K562 (cell line): ENCODE measurements around the gene SMIM3. TPM values are rescaled to one million over a fixed set of nuclear protein-coding genes. Genes with fewer than 3 reads are reported as not detected.

Experiments
- BHLHE40 ChIP-seq: IDR thresholded peaks from 2 replicates; pipeline ENCODE4 v1.6.1; 2011; ENCODE audit warnings: low read length, improper control_type of control experiment
- CHD4 ChIP-seq: fragments of 200-600 bp; sonication (generic); IDR thresholded peaks from 3 replicates; pipeline ENCODE4 v1.6.1; 2012; ENCODE audit warnings: low read depth, mild to moderate bottlenecking, mixed read lengths, low read length, inconsistent platforms; ENCODE audit not compliant: insufficient read depth, insufficient replicate concordance, poor library complexity, severe bottlenecking
- E2F3 ChIP-seq: fragments of 250-450 bp; sonication (Bioruptor Pico); IDR thresholded peaks from 2 replicates; pipeline ENCODE4 v1.4.0; 2020; ENCODE audit warnings: mild to moderate bottlenecking
- ELF1 ChIP-seq: fragments of 200-800 bp; sonication (Bioruptor generic); IDR thresholded peaks from 2 replicates; pipeline ENCODE4 v1.6.1; 2016; ENCODE audit warnings: missing genetic modification characterization, missing compliant biosample characterization
- ELF4 ChIP-seq: fragments of 450-650 bp; formaldehyde crosslinking; IDR thresholded peaks from 2 replicates; pipeline ENCODE4 v1.4.0; 2022; ENCODE audit warnings: missing genetic modification characterization
- ETS2 ChIP-seq: IDR thresholded peaks from 2 replicates; pipeline ENCODE4 v1.6.1; 2016; ENCODE audit warnings: borderline replicate concordance, missing genetic modification characterization, mild to moderate bottlenecking, moderate library complexity, missing compliant biosample characterization; ENCODE audit not compliant: poor library complexity, severe bottlenecking
- ETV6 ChIP-seq, 3 experiments: fragments of 150-350 bp in 1 of 3; sonication (generic) in 1 of 3; formaldehyde crosslinking in 1 of 3; IDR thresholded peaks; 2 replicates each; pipeline versions ENCODE4 v1.6.1 to v1.8.0; 2014 to 2022; ENCODE audit warnings: borderline replicate concordance in 2 of 3, low read depth in 2 of 3, antibody characterized with exemption in 1 of 3, low read length in 1 of 3, mild to moderate bottlenecking in 1 of 3, missing genetic modification reagents in 1 of 3
- EZH2 ChIP-seq: IDR thresholded peaks from 2 replicates; pipeline ENCODE4 v1.6.1; 2012; ENCODE audit warnings: low read depth, mild to moderate bottlenecking, inconsistent platforms, low read length, borderline replicate concordance
- HBP1 ChIP-seq: fragments of 450-650 bp; formaldehyde crosslinking; IDR thresholded peaks from 2 replicates; pipeline ENCODE4 v1.4.0; 2022; ENCODE audit warnings: missing genetic modification characterization
- JUN ChIP-seq, 2 experiments: sonication (generic) in 1 of 2; formaldehyde crosslinking in 1 of 2; IDR thresholded peaks; 2 replicates each; pipeline versions ENCODE4 v1.6.1 to v1.8.0; 2012 to 2022; ENCODE audit warnings: borderline replicate concordance in 2 of 2, mild to moderate bottlenecking in 2 of 2, improper control_type of control experiment in 1 of 2, low read depth in 1 of 2, low read length in 1 of 2, missing genetic modification reagents in 1 of 2
- LARP7 ChIP-seq: fragments of 450-650 bp; IDR thresholded peaks from 2 replicates; pipeline ENCODE4 v1.6.1; 2016
- MAFF ChIP-seq: IDR thresholded peaks from 2 replicates; pipeline ENCODE4 v1.6.1; 2012; ENCODE audit warnings: low read length, improper control_type of control experiment
- NFIX ChIP-seq: fragments of 250-450 bp; sonication (Bioruptor Pico); IDR thresholded peaks from 2 replicates; pipeline ENCODE4 v1.4.0; 2020; ENCODE audit warnings: low read depth, mild to moderate bottlenecking, moderate library complexity
- NFYB ChIP-seq: IDR thresholded peaks from 2 replicates; pipeline ENCODE4 v1.6.1; 2011; ENCODE audit warnings: mild to moderate bottlenecking, moderate library complexity; ENCODE audit not compliant: insufficient read length; ENCODE audit errors: extremely low read depth
- POLR2B ChIP-seq: fragments of 450-650 bp; IDR thresholded peaks from 2 replicates; pipeline ENCODE4 v1.6.1; 2018; ENCODE audit warnings: low read depth; ENCODE audit not compliant: partially characterized antibody
- SIN3A ChIP-seq, 2 experiments: fragments of 150-350 bp in 1 of 2; IDR thresholded peaks; 2 replicates each; pipeline ENCODE4 v1.6.1; 2011 to 2016; ENCODE audit warnings: borderline replicate concordance in 2 of 2, low read depth in 2 of 2, low read length in 2 of 2, mild to moderate bottlenecking in 2 of 2, moderate library complexity in 2 of 2; ENCODE audit not compliant: control insufficient read depth in 1 of 2
- SLC30A9 ChIP-seq: fragments of 250-450 bp; sonication (Bioruptor Pico); IDR thresholded peaks from 2 replicates; pipeline ENCODE4 v1.8.0; 2022; ENCODE audit warnings: mild to moderate bottlenecking, moderate library complexity
- SRSF9 ChIP-seq: fragments of 200-400 bp; formaldehyde crosslinking; IDR thresholded peaks from 2 replicates; pipeline ENCODE4 v1.6.1; 2017; ENCODE audit warnings: low read depth, low read length, borderline replicate concordance
- STAT5A ChIP-seq: IDR thresholded peaks from 2 replicates; pipeline ENCODE4 v1.6.1; 2012; ENCODE audit warnings: low read length, inconsistent platforms, borderline replicate concordance
- TFE3 ChIP-seq: fragments of 450-650 bp; formaldehyde crosslinking; IDR thresholded peaks from 2 replicates; pipeline ENCODE4 v1.4.0; 2020; ENCODE audit warnings: mild to moderate bottlenecking, mixed read lengths
- ZC3H8 ChIP-seq: fragments of 450-650 bp; IDR thresholded peaks from 2 replicates; pipeline ENCODE4 v1.6.1; 2017
- ZFP36 ChIP-seq: fragments of 150-350 bp; IDR thresholded peaks from 2 replicates; pipeline ENCODE4 v1.6.1; 2018; ENCODE audit warnings: low read length, low read depth; ENCODE audit not compliant: partially characterized antibody
- ZNF175 ChIP-seq: fragments of 200-800 bp; sonication (Bioruptor generic); IDR thresholded peaks from 2 replicates; pipeline ENCODE4 v1.6.1; 2016; ENCODE audit warnings: low read depth, mild to moderate bottlenecking, missing genetic modification characterization, missing compliant biosample characterization
- ZNF444 ChIP-seq: fragments of 250-450 bp; sonication (Bioruptor Pico); IDR thresholded peaks from 2 replicates; pipeline ENCODE4 v1.4.0; 2020; ENCODE audit warnings: mild to moderate bottlenecking, moderate library complexity
- ZNF695 ChIP-seq: fragments of 450-650 bp; formaldehyde crosslinking; IDR thresholded peaks from 2 replicates; pipeline ENCODE4 v1.4.0; 2020; ENCODE audit warnings: mild to moderate bottlenecking, moderate library complexity
- ZSCAN29 ChIP-seq: fragments of 450-650 bp; IDR thresholded peaks from 2 replicates; pipeline ENCODE4 v1.6.1; 2017
- polyA plus RNA-seq, 8 experiments: library from polyadenylated mRNA; depleted of rRNA in 4 of 8; stranded (reverse) in 5 of 8; unstranded in 3 of 8; fragments of >200 nt; fragmentation: Nextera tagmentation in 2 of 8; fragmentation: Illumina TruSeq in 1 of 8; extraction: Ambion mirVana in 2 of 8; extraction: Trizol in 1 of 8; gene quantifications; 2 replicates each; pipeline versions ENCODE4 v1.2.1 to v1.2.3, GENCODE V29; 2011 to 2014; ENCODE audit warnings: inconsistent platforms in 1 of 8, missing spikeins in 1 of 8
- total RNA-seq, 7 experiments: library from RNA; depleted of rRNA in 6 of 7; stranded (reverse); fragments of >200 nt in 6 of 7; fragmentation: Illumina TruSeq in 2 of 7; extraction: Trizol in 2 of 7; gene quantifications; 2 replicates each; pipeline versions ENCODE4 v1.2.1 to v1.2.3, GENCODE V29; 2011 to 2021; ENCODE audit warnings: low replicate concordance in 1 of 7

SMIM3 gene
- total and polyA plus RNA-seq, 9 of the 15 experiments (the other 6 are each of a cell fraction or from before 2014, with no cell fraction given) = 4.1 to 27.7 (median 13.6) TPM

GRCh38 chr5:150777685-150778084, 872 bp upstream of the SMIM3 start (continued):
- TF ChIP-seq HBP1 = no peak
- no peak for TF ChIP-seq CHD4
- TF ChIP-seq ZNF175 (CRISPR knock-in tag) = no peak
- TF ChIP-seq EZH2 = no peak
- no peak for TF ChIP-seq ETS2 (tag)
- no peak for TF ChIP-seq LARP7
- no peak for TF ChIP-seq ZFP36
- no peak for TF ChIP-seq NFIX (CRISPR knock-in tag)
- no peak for TF ChIP-seq STAT5A
- no peak for TF ChIP-seq BHLHE40
- TF ChIP-seq ZSCAN29 = no peak
- no peak for TF ChIP-seq POLR2B
- TF ChIP-seq NFYB = no peak
- TF ChIP-seq JUN (IDR thresholded peaks at IDR 0.05; ENCODE audit: borderline replicate concordance, low read depth, low read length) = no peak
- no peak for TF ChIP-seq JUN (CRISPR knock-in tag; IDR thresholded peaks at IDR 0.05; ENCODE audit: borderline replicate concordance)
- no peak for TF ChIP-seq ZC3H8
- TF ChIP-seq E2F3 (CRISPR knock-in tag) = no peak
- TF ChIP-seq ZNF444 (CRISPR knock-in tag) = no peak
- no peak for TF ChIP-seq ELF4 (CRISPR knock-in tag)
- TF ChIP-seq MAFF = peak; percentile 57; the same call in 1 of the 2 replicates
- TF ChIP-seq ZNF695 (CRISPR knock-in tag) = no peak
- no peak for TF ChIP-seq SLC30A9
- no peak for TF ChIP-seq SIN3A (IDR thresholded peaks at IDR 0.05; ENCODE audit: borderline replicate concordance in 2 of 2, control insufficient read depth in 1 of 2, low read depth in 2 of 2, low read length in 2 of 2)
- no peak for TF ChIP-seq ELF1 (tag)
- no peak for TF ChIP-seq ETV6 (IDR thresholded peaks at IDR 0.05; ENCODE audit: borderline replicate concordance in 1 of 2, low read depth in 2 of 2, low read length in 1 of 2)
- TF ChIP-seq ETV6 (CRISPR knock-in tag; IDR thresholded peaks at IDR 0.05; ENCODE audit: borderline replicate concordance) = no peak
- TF ChIP-seq SRSF9 = no peak
- TF ChIP-seq TFE3 (CRISPR knock-in tag) = no peak
